Stimulated activated CD4-positive, alpha-beta T cell treated with anti-CD3 and anti-CD28 coated beads, Interleukin-12 subunit alpha, Interleukin-12 subunit beta, amount 100 ng/mL, for 24 hours (primary cell): ENCODE measurements around the gene SSR2.

Source experiments
- DNase-seq, 2 experiments: peaks; one replicate each; pipeline ENCODE4 v3.0.0-alpha.2; 2020; ENCODE audit warnings: low read depth in 2 of 2

Gene SSR2

GRCh38 chr1:155974208-155975115, 46.3 kb downstream of the SSR2 start:
- DNase-seq = no peak

GRCh38 chr1:155973723-155974122, 47.0 kb downstream of the SSR2 start:
- no peak for DNase-seq

- DNase-seq = no peak
These were observed 48.6 kb downstream of the SSR2 start for GRCh38 chr1:155971910-155972809.

GRCh38 chr1:155970531-155971167, 50.1 kb downstream of the SSR2 start:
- no peak for DNase-seq

- DNase-seq = no peak
These were observed 51.4 kb downstream of the SSR2 start for GRCh38 chr1:155969377-155969791.

GRCh38 chr1:155968670-155969069, 52.1 kb downstream of the SSR2 start:
- no peak for DNase-seq

- no peak for DNase-seq
These were observed 52.7 kb downstream of the SSR2 start for GRCh38 chr1:155968051-155968400.

GRCh38 chr1:155967341-155968050, 53.3 kb downstream of the SSR2 start:
- no peak for DNase-seq

- no peak for DNase-seq
These were observed 54.0 kb downstream of the SSR2 start for GRCh38 chr1:155966750-155967149.

- no peak for DNase-seq
These were observed 54.6 kb downstream of the SSR2 start for GRCh38 chr1:155966135-155966534.

GRCh38 chr1:155964193-155964592, 56.6 kb downstream of the SSR2 start:
- no peak for DNase-seq

GRCh38 chr1:155962599-155963211, 58.0 kb downstream of the SSR2 start:
- DNase-seq = no peak

GRCh38 chr1:155961937-155962336, 58.8 kb downstream of the SSR2 start:
- DNase-seq = no peak

GRCh38 chr1:155960081-155960745, 60.5 kb downstream of the SSR2 start:
- no peak for DNase-seq
